ENCODE data around the gene GNG2.

- TF ChIP-seq POLR2AphosphoS5 (IDR thresholded peaks at IDR 0.05), result no peak
- no peak for TF ChIP-seq CTCF (IDR thresholded peaks at IDR 0.05)
- TF ChIP-seq EP300 (IDR thresholded peaks at IDR 0.05; ENCODE audit: low read depth), result no peak
These were observed 64.2 kb downstream of the GNG2 start for GRCh38 chr14:51924600-51924999.

All from transverse colon (tissue), 4 donors.